ENCODE results near the gene EDDM13.

The EDDM13 gene

DNA sequence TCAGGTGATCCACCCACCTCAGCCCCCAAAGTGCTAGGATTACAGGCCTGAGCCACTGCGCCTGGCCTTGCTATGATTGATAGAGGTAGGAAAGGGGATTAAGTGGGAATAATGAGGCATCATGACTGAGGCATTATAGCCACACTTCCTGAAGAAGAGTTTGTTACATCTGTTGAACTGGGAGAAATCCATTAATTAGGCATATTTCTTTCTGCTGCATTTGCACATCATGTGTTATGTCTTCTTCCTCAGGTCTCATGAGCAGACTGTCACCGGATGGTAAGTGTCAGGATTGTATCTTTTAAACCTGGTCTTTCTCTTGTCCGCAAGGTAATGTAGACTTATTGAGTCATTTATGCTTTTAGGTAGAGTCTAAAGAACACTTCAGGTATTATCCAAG is 12.2 kb downstream of the EDDM13 start:
- CTCF ChIA-PET = no interaction called here
- H3K4me3 ChIP-seq (ENCODE audit: low read depth, low read length) = no peak overlapping the region
- TF ChIP-seq, protein P1, sequence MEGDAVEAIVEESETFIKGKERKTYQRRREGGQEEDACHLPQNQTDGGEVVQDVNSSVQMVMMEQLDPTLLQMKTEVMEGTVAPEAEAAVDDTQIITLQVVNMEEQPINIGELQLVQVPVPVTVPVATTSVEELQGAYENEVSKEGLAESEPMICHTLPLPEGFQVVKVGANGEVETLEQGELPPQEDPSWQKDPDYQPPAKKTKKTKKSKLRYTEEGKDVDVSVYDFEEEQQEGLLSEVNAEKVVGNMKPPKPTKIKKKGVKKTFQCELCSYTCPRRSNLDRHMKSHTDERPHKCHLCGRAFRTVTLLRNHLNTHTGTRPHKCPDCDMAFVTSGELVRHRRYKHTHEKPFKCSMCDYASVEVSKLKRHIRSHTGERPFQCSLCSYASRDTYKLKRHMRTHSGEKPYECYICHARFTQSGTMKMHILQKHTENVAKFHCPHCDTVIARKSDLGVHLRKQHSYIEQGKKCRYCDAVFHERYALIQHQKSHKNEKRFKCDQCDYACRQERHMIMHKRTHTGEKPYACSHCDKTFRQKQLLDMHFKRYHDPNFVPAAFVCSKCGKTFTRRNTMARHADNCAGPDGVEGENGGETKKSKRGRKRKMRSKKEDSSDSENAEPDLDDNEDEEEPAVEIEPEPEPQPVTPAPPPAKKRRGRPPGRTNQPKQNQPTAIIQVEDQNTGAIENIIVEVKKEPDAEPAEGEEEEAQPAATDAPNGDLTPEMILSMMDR (IDR thresholded peaks at IDR 0.05; ENCODE audit: insufficient read depth, low read length, missing control alignments) = no peak
- POLR2A ChIA-PET = no interaction called here
- DNase-seq (ENCODE audit: low read depth, low spot score) = no peak

DNA sequence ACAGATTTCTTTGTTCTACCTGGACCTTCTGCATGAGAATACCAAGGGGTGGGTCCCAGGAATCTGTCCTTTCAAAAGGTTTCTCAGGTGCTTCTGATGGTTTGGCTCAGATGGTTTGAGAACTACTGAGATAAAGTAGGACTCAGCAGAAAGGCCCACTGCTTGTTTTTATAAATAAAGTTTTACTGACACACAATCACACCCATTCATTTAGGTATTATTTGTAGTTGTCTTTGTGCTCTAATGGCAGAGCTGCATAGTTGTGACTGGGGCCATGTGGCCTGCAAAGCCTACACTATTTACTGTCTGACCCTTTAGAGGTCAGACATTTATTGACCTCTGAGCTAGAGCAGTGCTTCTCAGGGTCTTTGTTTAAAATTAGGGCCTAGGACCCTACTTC is 17.6 kb downstream of the EDDM13 start:
- DNase-seq (ENCODE audit: low read depth, low spot score) = no peak
- TF ChIP-seq, protein P1 (IDR thresholded peaks at IDR 0.05; ENCODE audit: insufficient read depth, low read length, missing control alignments) = no peak
- CTCF ChIA-PET = interaction anchor here (1.3 kb wide), 1 partner anchor 214 kb away, joined by 3 read pairs; no protein-coding TSS in a partner anchor
- H3K4me3 ChIP-seq (ENCODE audit: low read depth, low read length) = no peak overlapping the region
- POLR2A ChIA-PET = no interaction called here

DNA sequence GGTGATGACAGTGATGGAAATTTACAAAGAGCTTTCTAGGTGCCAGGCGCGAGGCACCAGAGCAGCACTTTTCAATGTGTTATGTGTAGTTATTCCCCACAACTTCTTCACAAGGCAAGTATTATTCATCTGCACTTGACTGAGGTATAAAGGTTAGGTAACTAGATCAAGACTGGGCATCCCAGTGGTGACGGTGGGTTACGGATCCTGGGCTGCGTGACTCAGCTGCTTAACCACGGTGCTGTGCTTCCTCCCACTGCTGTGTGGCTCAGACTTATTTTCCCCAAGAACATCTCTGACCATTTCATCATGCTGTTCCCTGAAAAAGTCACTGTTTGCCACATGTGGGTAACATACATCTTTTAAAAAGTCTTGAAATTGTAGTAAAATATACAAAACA is 19.3 kb downstream of the EDDM13 start:
- POLR2A ChIA-PET = no interaction called here

DNA sequence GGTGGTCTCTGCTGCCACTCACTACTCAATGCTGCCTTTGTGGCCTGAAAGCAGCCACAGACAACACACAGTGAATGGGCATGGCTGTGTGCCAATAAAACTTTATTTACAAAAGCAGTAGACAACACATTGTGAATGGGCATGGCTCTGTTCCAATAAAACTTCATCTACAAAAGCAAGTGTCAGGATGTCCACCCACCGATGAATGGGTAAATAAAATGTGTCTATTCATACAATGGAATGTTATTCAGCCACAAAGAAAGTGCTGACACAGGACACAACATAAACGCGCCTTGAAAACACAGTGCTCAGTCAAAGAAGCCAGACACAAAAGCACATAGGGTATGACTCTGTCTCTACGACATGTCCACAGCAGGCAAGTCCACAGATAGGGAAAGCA is 22.0 kb downstream of the EDDM13 start:
- no peak overlapping the region for H3K4me3 ChIP-seq (ENCODE audit: low read depth, low read length)
- no peak for DNase-seq (ENCODE audit: low read depth, low spot score)
- CTCF ChIA-PET = no interaction called here
- POLR2A ChIA-PET = no interaction called here
- TF ChIP-seq, protein P1 (IDR thresholded peaks at IDR 0.05; ENCODE audit: insufficient read depth, low read length, missing control alignments) = no peak

More for the DNA sequence above, 19.3 kb downstream of the EDDM13 start:
- CTCF ChIA-PET = interaction anchor here (1.5 kb wide), 1 partner anchor 39 kb away, joined by 3 read pairs; no protein-coding TSS in a partner anchor
- TF ChIP-seq, protein P1 (IDR thresholded peaks at IDR 0.05; ENCODE audit: insufficient read depth, low read length, missing control alignments) = no peak
- H3K4me3 ChIP-seq (ENCODE audit: low read depth, low read length) = no peak overlapping the region
- DNase-seq (ENCODE audit: low read depth, low spot score) = no peak

DNA sequence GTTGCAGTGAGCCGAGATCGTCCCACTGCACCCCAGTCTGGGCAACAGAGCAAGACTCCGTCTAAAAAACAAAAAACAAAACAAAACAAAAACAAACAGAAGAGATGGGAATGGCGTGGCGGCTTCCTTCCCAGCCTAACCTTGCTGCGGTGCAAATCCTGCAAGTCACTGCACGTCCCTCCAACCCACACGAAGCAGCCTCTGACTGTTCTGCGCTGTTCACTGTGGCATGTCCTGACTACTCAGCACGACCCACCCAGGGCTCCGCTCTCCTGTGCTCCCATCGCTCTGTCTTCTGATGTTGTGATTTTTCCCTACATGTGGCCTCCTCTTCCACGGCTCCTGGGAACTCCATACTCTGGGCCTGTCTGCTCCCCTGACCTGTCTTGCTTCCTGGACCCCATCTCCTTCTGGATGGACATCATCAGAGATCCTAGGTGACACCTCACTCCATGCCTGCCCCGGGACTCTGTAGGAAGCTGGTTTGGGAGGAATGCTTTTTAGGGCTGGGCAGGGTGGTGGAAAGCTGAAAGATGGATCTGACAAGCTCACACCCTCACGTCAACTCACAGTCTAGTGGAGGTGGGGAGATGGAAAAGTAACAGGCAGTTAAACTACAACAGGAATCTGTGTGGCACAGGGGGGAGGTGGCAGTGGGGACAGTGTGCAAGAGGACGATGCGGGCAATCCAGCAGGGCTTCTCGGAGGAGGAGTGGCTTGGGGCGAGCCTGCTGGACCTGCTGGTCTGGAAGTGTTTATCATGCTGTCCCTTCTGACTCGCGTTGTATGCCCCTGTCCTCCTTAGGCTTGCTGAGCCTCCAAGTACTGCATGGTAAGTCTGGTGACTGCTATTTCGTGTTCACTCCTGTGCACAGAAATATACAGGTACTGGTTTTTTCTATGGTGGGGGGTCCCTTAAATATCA is 23.2 kb downstream of the EDDM13 start:
- DNase-seq (ENCODE audit: low read depth, low spot score) = no peak
- H3K4me3 ChIP-seq (ENCODE audit: low read depth, low read length) = no peak overlapping the region
- ChIA-PET POLR2A (no interaction called here), CTCF (interaction anchor here (1.1 kb wide), 1 partner anchor 14 kb away, joined by 4 read pairs; no protein-coding TSS in a partner anchor)
- TF ChIP-seq, protein P1 (IDR thresholded peaks at IDR 0.05; ENCODE audit: insufficient read depth, low read length, missing control alignments) = no peak

DNA sequence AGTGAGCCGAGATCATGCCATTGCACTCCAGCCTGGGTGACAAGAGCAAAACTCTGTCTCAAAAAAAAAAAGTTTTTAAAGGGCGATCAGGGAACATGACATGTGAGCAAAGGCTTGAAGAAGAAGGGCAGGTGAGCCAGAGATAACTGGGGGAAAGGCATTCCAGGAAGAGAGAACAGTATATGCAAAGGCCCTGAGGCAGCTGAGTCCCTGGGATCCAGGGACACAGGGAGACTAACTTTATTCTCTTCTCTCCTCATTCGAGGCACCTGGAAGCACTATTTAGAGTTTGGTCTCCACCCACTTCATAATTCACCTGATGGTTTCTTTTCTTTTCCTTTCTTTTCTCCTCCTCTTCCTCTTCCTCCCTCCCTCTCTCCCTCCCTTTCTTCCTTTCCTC is 24.5 kb downstream of the EDDM13 start:
- ChIA-PET CTCF (interaction anchor here (1.4 kb wide), 1 partner anchor 13 kb away, joined by 3 read pairs; no protein-coding TSS in a partner anchor), POLR2A (no interaction called here)
- TF ChIP-seq, protein P1 (IDR thresholded peaks at IDR 0.05; ENCODE audit: insufficient read depth, low read length, missing control alignments) = no peak
- DNase-seq (ENCODE audit: low read depth, low spot score) = no peak
- H3K4me3 ChIP-seq (ENCODE audit: low read depth, low read length) = no peak overlapping the region

Measured in AG04449 (cell line).